ENCODE measurements around the gene F10.

The F10 gene

GRCh38 chr13:113124211-113124970 is 1.8 kb downstream of the F10 start:
- TF ChIP-seq CTCF (IDR thresholded peaks at IDR 0.05; ENCODE audit: borderline replicate concordance, insufficient read depth, low read depth, low read length): no peak
- H3K4me3 ChIP-seq (ENCODE audit: low read depth, low read length): no peak overlapping the region

- no peak overlapping the region for H3K4me3 ChIP-seq (ENCODE audit: low read depth, low read length)
- no peak for TF ChIP-seq CTCF (IDR thresholded peaks at IDR 0.05; ENCODE audit: borderline replicate concordance, insufficient read depth, low read depth, low read length)
Observed at GRCh38 chr13:113125506-113126264, 3.1 kb downstream of the F10 start.

- no peak overlapping the region for H3K4me3 ChIP-seq (ENCODE audit: low read depth, low read length)
- TF ChIP-seq CTCF (IDR thresholded peaks at IDR 0.05; ENCODE audit: borderline replicate concordance, insufficient read depth, low read depth, low read length): no peak
Observed at GRCh38 chr13:113126265-113127150, 3.9 kb downstream of the F10 start.

- H3K4me3 ChIP-seq (ENCODE audit: low read depth, low read length): no peak overlapping the region
- TF ChIP-seq CTCF (IDR thresholded peaks at IDR 0.05; ENCODE audit: borderline replicate concordance, insufficient read depth, low read depth, low read length): no peak
Observed at GRCh38 chr13:113129480-113129879, 6.9 kb downstream of the F10 start.

- H3K4me3 ChIP-seq (ENCODE audit: low read depth, low read length): no peak overlapping the region
- TF ChIP-seq CTCF (IDR thresholded peaks at IDR 0.05; ENCODE audit: borderline replicate concordance, insufficient read depth, low read depth, low read length): no peak
Observed at GRCh38 chr13:113129921-113130750, 7.5 kb downstream of the F10 start.

- TF ChIP-seq CTCF (IDR thresholded peaks at IDR 0.05; ENCODE audit: borderline replicate concordance, insufficient read depth, low read depth, low read length): no peak
- H3K4me3 ChIP-seq (ENCODE audit: low read depth, low read length): no peak overlapping the region
Observed at GRCh38 chr13:113135281-113135760, 12.7 kb downstream of the F10 start.
